Stimulated activated CD4-positive, alpha-beta T cell treated with anti-CD3 and anti-CD28 coated beads, Interleukin-2, amount 100 ng/mL, for 4 hours (primary cell): Measurements from ENCODE around the gene PIAS4.
A peak's percentile ranks its signal among the peaks of the same experiment; 100 is the strongest.

Experiments used
- DNase-seq: peaks from one replicate; pipeline ENCODE4 v3.0.0-alpha.2; 2020; ENCODE audit warnings: low read depth

Gene PIAS4

GRCh38 chr19:4077800-4078684, 70.5 kb downstream of the PIAS4 start:
- peak; percentile 56 for DNase-seq

- no peak for DNase-seq
Observed at GRCh38 chr19:4080473-4080872, 72.9 kb downstream of the PIAS4 start.

GRCh38 chr19:4081441-4082129, 74.0 kb downstream of the PIAS4 start:
- no peak for DNase-seq

- no peak for DNase-seq
Observed at GRCh38 chr19:4082172-4082571, 74.6 kb downstream of the PIAS4 start.

GRCh38 chr19:4083677-4084546, 76.4 kb downstream of the PIAS4 start:
- no peak for DNase-seq

GRCh38 chr19:4084547-4084877, 77.0 kb downstream of the PIAS4 start:
- DNase-seq = no peak

- no peak for DNase-seq
Observed at GRCh38 chr19:4086411-4086867, 78.9 kb downstream of the PIAS4 start.

- DNase-seq = no peak
Observed at GRCh38 chr19:4087787-4088679, 80.5 kb downstream of the PIAS4 start.

- DNase-seq = no peak
Observed at GRCh38 chr19:4088975-4089374, 81.4 kb downstream of the PIAS4 start.
